K562 (cell line): ENCODE results near the gene CALCB.

Source experiments
- EP400 ChIP-seq: fragments of 450-650 bp; IDR thresholded peaks from 2 replicates; pipeline ENCODE4 v1.6.1; 2017; ENCODE audit warnings: antibody characterized with exemption, mild to moderate bottlenecking, moderate library complexity
- ETV6 ChIP-seq, 3 experiments: fragments of 150-350 bp in 1 of 3; sonication (generic) in 1 of 3; formaldehyde crosslinking in 1 of 3; IDR thresholded peaks; 2 replicates each; pipeline versions ENCODE4 v1.6.1 to v1.8.0; 2014 to 2022; ENCODE audit warnings: borderline replicate concordance in 2 of 3, low read depth in 2 of 3, antibody characterized with exemption in 1 of 3, low read length in 1 of 3, mild to moderate bottlenecking in 1 of 3, missing genetic modification reagents in 1 of 3
- SMAD3 ChIP-seq: fragments of 450-650 bp; formaldehyde crosslinking; conservative IDR thresholded peaks from 2 replicates; pipeline ENCODE4 v1.4.0; 2020; ENCODE audit warnings: mild to moderate bottlenecking
- TCFL5 ChIP-seq: fragments of 250-450 bp; sonication (Bioruptor Pico); conservative IDR thresholded peaks from 2 replicates; pipeline ENCODE4 v1.6.1; 2021; ENCODE audit warnings: mild to moderate bottlenecking, moderate library complexity, matching md5 sums
- U2AF1 ChIP-seq: fragments of 200-400 bp; formaldehyde crosslinking; optimal IDR thresholded peaks from 2 replicates; pipeline ENCODE3; 2017; ENCODE audit warnings: mild to moderate bottlenecking, low read depth, low read length, moderate library complexity
- ZNF274 ChIP-seq: IDR thresholded peaks from 2 replicates; pipeline ENCODE4 v1.6.1; 2011; ENCODE audit warnings: low read depth, mild to moderate bottlenecking, low read length, moderate library complexity, borderline replicate concordance
- ZNF282 ChIP-seq: sonication (generic); formaldehyde crosslinking; IDR thresholded peaks from 2 replicates; pipeline ENCODE4 v1.8.1; 2023; ENCODE audit warnings: missing genetic modification reagents
- TF ChIP-seq, protein P1 (sequence below): fragments of 450-650 bp; IDR thresholded peaks from 2 replicates; pipeline ENCODE4 v1.6.1; 2016; ENCODE audit warnings: mild to moderate bottlenecking, moderate library complexity

DNA sequence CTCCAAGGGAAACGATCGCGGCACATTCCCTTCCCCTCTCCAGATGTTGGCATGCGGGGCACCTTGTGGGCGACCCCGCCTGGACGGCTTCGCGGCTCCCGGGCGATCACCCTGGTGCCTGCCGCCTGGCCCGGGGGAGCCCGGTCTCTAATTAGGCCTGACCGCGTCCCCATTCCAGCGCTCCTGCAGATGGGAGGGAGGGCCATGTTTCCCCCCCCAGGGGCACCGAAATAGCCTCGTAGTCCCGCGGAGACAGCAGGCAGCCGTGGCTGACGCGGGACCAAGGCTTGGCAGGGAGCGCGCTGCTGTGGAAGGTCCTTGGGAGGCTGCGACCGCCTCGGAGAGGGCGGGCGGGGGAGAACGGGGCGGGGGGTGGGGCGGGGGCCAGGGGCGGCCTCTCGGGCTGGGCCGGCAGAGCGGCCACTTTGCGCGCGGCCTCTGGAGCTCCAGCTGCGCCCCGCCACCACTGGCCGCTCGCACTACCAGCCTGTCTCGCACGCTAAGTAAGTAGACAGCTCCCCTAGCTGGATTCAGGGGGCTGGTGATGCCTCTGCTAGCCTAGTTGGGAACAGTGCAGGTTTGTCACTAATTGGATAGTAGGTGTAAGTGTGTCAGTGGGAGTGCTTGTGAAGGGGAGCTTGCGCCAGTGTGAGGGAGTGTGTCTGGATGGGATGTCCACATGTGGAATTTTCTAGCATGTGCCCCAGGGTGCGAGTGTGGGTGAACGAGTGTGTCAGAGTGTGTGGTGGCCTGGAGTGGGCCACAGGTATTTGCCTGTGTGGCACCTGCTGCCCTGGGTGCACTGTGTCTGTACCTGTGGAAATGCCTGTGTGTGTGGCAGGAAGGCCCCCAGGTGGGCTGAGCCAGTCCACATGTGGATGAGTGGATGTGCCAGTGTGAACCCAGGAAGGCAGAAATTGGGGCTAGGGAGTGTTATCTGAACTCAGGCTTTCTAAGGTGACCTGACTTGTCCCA, 41.4 kb downstream of the CALCB start, which contains the start of gene INSC:
- no peak for TF ChIP-seq ZNF282 (CRISPR knock-in tag)
- no peak for TF ChIP-seq SMAD3 (CRISPR knock-in tag)
- no peak for TF ChIP-seq U2AF1
- no peak for TF ChIP-seq ETV6 (IDR thresholded peaks at IDR 0.05; ENCODE audit: borderline replicate concordance in 1 of 2, low read depth in 2 of 2, low read length in 1 of 2)
- no peak for TF ChIP-seq ETV6 (CRISPR knock-in tag; IDR thresholded peaks at IDR 0.05; ENCODE audit: borderline replicate concordance)
- TF ChIP-seq, protein P1, sequence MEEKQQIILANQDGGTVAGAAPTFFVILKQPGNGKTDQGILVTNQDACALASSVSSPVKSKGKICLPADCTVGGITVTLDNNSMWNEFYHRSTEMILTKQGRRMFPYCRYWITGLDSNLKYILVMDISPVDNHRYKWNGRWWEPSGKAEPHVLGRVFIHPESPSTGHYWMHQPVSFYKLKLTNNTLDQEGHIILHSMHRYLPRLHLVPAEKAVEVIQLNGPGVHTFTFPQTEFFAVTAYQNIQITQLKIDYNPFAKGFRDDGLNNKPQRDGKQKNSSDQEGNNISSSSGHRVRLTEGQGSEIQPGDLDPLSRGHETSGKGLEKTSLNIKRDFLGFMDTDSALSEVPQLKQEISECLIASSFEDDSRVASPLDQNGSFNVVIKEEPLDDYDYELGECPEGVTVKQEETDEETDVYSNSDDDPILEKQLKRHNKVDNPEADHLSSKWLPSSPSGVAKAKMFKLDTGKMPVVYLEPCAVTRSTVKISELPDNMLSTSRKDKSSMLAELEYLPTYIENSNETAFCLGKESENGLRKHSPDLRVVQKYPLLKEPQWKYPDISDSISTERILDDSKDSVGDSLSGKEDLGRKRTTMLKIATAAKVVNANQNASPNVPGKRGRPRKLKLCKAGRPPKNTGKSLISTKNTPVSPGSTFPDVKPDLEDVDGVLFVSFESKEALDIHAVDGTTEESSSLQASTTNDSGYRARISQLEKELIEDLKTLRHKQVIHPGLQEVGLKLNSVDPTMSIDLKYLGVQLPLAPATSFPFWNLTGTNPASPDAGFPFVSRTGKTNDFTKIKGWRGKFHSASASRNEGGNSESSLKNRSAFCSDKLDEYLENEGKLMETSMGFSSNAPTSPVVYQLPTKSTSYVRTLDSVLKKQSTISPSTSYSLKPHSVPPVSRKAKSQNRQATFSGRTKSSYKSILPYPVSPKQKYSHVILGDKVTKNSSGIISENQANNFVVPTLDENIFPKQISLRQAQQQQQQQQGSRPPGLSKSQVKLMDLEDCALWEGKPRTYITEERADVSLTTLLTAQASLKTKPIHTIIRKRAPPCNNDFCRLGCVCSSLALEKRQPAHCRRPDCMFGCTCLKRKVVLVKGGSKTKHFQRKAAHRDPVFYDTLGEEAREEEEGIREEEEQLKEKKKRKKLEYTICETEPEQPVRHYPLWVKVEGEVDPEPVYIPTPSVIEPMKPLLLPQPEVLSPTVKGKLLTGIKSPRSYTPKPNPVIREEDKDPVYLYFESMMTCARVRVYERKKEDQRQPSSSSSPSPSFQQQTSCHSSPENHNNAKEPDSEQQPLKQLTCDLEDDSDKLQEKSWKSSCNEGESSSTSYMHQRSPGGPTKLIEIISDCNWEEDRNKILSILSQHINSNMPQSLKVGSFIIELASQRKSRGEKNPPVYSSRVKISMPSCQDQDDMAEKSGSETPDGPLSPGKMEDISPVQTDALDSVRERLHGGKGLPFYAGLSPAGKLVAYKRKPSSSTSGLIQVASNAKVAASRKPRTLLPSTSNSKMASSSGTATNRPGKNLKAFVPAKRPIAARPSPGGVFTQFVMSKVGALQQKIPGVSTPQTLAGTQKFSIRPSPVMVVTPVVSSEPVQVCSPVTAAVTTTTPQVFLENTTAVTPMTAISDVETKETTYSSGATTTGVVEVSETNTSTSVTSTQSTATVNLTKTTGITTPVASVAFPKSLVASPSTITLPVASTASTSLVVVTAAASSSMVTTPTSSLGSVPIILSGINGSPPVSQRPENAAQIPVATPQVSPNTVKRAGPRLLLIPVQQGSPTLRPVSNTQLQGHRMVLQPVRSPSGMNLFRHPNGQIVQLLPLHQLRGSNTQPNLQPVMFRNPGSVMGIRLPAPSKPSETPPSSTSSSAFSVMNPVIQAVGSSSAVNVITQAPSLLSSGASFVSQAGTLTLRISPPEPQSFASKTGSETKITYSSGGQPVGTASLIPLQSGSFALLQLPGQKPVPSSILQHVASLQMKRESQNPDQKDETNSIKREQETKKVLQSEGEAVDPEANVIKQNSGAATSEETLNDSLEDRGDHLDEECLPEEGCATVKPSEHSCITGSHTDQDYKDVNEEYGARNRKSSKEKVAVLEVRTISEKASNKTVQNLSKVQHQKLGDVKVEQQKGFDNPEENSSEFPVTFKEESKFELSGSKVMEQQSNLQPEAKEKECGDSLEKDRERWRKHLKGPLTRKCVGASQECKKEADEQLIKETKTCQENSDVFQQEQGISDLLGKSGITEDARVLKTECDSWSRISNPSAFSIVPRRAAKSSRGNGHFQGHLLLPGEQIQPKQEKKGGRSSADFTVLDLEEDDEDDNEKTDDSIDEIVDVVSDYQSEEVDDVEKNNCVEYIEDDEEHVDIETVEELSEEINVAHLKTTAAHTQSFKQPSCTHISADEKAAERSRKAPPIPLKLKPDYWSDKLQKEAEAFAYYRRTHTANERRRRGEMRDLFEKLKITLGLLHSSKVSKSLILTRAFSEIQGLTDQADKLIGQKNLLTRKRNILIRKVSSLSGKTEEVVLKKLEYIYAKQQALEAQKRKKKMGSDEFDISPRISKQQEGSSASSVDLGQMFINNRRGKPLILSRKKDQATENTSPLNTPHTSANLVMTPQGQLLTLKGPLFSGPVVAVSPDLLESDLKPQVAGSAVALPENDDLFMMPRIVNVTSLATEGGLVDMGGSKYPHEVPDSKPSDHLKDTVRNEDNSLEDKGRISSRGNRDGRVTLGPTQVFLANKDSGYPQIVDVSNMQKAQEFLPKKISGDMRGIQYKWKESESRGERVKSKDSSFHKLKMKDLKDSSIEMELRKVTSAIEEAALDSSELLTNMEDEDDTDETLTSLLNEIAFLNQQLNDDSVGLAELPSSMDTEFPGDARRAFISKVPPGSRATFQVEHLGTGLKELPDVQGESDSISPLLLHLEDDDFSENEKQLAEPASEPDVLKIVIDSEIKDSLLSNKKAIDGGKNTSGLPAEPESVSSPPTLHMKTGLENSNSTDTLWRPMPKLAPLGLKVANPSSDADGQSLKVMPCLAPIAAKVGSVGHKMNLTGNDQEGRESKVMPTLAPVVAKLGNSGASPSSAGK, result no peak
- TF ChIP-seq EP400, result no peak
- no peak for TF ChIP-seq ZNF274
- no peak for TF ChIP-seq TCFL5 (CRISPR knock-in tag)
